Measurements from ENCODE around the gene OOSP3. TPM values are rescaled to one million over a fixed set of nuclear protein-coding genes. Genes with fewer than 3 reads are reported as not detected.
"Not testable (repeated sequence)": the region's sequence is repeated elsewhere in the genome, so short reads cannot be mapped to it uniquely, and the experiment has no call there.

OOSP3 gene
- total RNA-seq, 1 donor from 2014 or later: not detected

GRCh38 chr11:59901306-59901705, 22.7 kb downstream of the OOSP3 start:
- H3K9me3 Mint-ChIP-seq: peaks cover 6% of the 10 kb centered on the region
- H3K4me3 Mint-ChIP-seq: no peak overlapping the region
- peak overlapping the region; percentile 35 for H3K27ac Mint-ChIP-seq (ENCODE audit: unreplicated experiment)
- DNase-seq (ENCODE audit: low read depth, low spot score): no peak
- no peaks in the 10 kb centered on the region for H3K27me3 Mint-ChIP-seq (ENCODE audit: low read depth)
- TF ChIP-seq CTCF (conservative IDR thresholded peaks at IDR 0.05): no peak
- H3K4me1 Mint-ChIP-seq: peaks cover 4% of the 10 kb centered on the region
- peaks cover 2% of the 10 kb centered on the region for H3K36me3 Mint-ChIP-seq (ENCODE audit: low read depth)

- H3K4me1 Mint-ChIP-seq; DNase-seq (ENCODE audit: low read depth, low spot score); H3K36me3 Mint-ChIP-seq (ENCODE audit: low read depth); H3K27ac Mint-ChIP-seq (ENCODE audit: unreplicated experiment); H3K9me3 Mint-ChIP-seq; H3K4me3 Mint-ChIP-seq; H3K27me3 Mint-ChIP-seq (ENCODE audit: low read depth): not testable (repeated sequence)
Observed at GRCh38 chr11:59903569-59903968, 25.0 kb downstream of the OOSP3 start.

- no peaks in the 10 kb centered on the region for H3K4me1 Mint-ChIP-seq
Observed at GRCh38 chr11:59918480-59918879, 39.9 kb downstream of the OOSP3 start.

GRCh38 chr11:59918987-59919589, 40.5 kb downstream of the OOSP3 start:
- no peaks in the 10 kb centered on the region for H3K4me1 Mint-ChIP-seq
- peaks cover 12% of the 10 kb centered on the region for H3K36me3 Mint-ChIP-seq (ENCODE audit: low read depth)
- H3K9me3 Mint-ChIP-seq: peaks cover 20% of the 10 kb centered on the region
- no peak overlapping the region for H3K27ac Mint-ChIP-seq (ENCODE audit: unreplicated experiment)
- TF ChIP-seq CTCF (conservative IDR thresholded peaks at IDR 0.05): peak; percentile 70
- no peak overlapping the region for H3K4me3 Mint-ChIP-seq
- peak; percentile 14 for DNase-seq (ENCODE audit: low read depth, low spot score)
- H3K27me3 Mint-ChIP-seq (ENCODE audit: low read depth): no peaks in the 10 kb centered on the region

More at GRCh38 chr11:59918480-59918879, 39.9 kb downstream of the OOSP3 start:
- no peak for TF ChIP-seq CTCF (conservative IDR thresholded peaks at IDR 0.05)
- Mint-ChIP-seq H3K27ac (ENCODE audit: unreplicated experiment) (no peak overlapping the region), H3K4me3 (no peak overlapping the region), H3K9me3 (peaks cover 17% of the 10 kb centered on the region), H3K27me3 (ENCODE audit: low read depth) (no peaks in the 10 kb centered on the region), H3K36me3 (ENCODE audit: low read depth) (peaks cover 9% of the 10 kb centered on the region)
- no peak for DNase-seq (ENCODE audit: low read depth, low spot score)

- Mint-ChIP-seq H3K9me3 (peaks cover 22% of the 10 kb centered on the region), H3K4me1 (no peaks in the 10 kb centered on the region), H3K4me3 (no peak overlapping the region), H3K27me3 (ENCODE audit: low read depth) (no peaks in the 10 kb centered on the region), H3K36me3 (ENCODE audit: low read depth) (peaks cover 12% of the 10 kb centered on the region), H3K27ac (ENCODE audit: unreplicated experiment) (no peak overlapping the region)
- no peak for DNase-seq (ENCODE audit: low read depth, low spot score)
- TF ChIP-seq CTCF (conservative IDR thresholded peaks at IDR 0.05): no peak
Observed at GRCh38 chr11:59923813-59924212, 45.2 kb downstream of the OOSP3 start.

- Mint-ChIP-seq H3K27ac (ENCODE audit: unreplicated experiment) (no peak overlapping the region), H3K4me3 (no peak overlapping the region), H3K36me3 (ENCODE audit: low read depth) (peaks cover 3% of the 10 kb centered on the region), H3K27me3 (ENCODE audit: low read depth) (peaks cover 4% of the 10 kb centered on the region), H3K4me1 (no peaks in the 10 kb centered on the region), H3K9me3 (peaks cover 10% of the 10 kb centered on the region)
- no peak for TF ChIP-seq CTCF (conservative IDR thresholded peaks at IDR 0.05)
- no peak for DNase-seq (ENCODE audit: low read depth, low spot score)
Observed at GRCh38 chr11:59931688-59932087, 53.1 kb downstream of the OOSP3 start.
